ENCODE results near the gene SHANK3. TPM values are rescaled to one million over a fixed set of nuclear protein-coding genes. Genes with fewer than 3 reads are reported as not detected.

SHANK3 gene
- total RNA-seq, 1 donor from 2014 or later = 10.6 TPM

GRCh38 chr22:50702261-50702671, 29.6 kb downstream of the SHANK3 start:
- DNase-seq (ENCODE audit: low read depth) (no peak), FAIRE-seq (no peak)
- Histone ChIP-seq H3K4me3 (ENCODE audit: insufficient read depth, low read depth, low read length) (no peak overlapping the region), H3K27ac (ENCODE audit: low read depth, low read length) (no peak overlapping the region), H3K79me2 (ENCODE audit: insufficient read depth, low read length) (no peaks in the 10 kb centered on the region), H3K4me2 (ENCODE audit: low read length) (no peak overlapping the region), H4K20me1 (ENCODE audit: insufficient read depth, low read length) (peaks cover 23% of the 10 kb centered on the region), H3K4me1 (ENCODE audit: insufficient read depth, low read length) (peaks cover 10% of the 10 kb centered on the region), H3K27me3 (ENCODE audit: insufficient read depth, low read length) (no peaks in the 10 kb centered on the region), H3K36me3 (ENCODE audit: insufficient read depth, low read length) (no peaks in the 10 kb centered on the region), H2AFZ (ENCODE audit: low read depth, low read length) (no peak overlapping the region), H3K9ac (ENCODE audit: low read length) (no peak overlapping the region), H3K9me3 (ENCODE audit: insufficient read depth, low read depth, low read length) (no peaks in the 10 kb centered on the region)
- TF ChIP-seq EZH2 (IDR thresholded peaks at IDR 0.05; ENCODE audit: insufficient read depth, low read length) = no peak
- peaks cover 9% of the 10 kb centered on the region for H3K27me3 Mint-ChIP-seq (ENCODE audit: low read depth, unreplicated experiment)
- peaks cover 9% of the 10 kb centered on the region for H3K36me3 Mint-ChIP-seq (ENCODE audit: low read depth, unreplicated experiment)
- H3K9me3 Mint-ChIP-seq (ENCODE audit: unreplicated experiment) = no peaks in the 10 kb centered on the region
- peaks cover 17% of the 10 kb centered on the region for H3K4me1 Mint-ChIP-seq (ENCODE audit: low read depth, unreplicated experiment)
- H3K27ac Mint-ChIP-seq (ENCODE audit: unreplicated experiment) = peak overlapping the region; percentile 63
- no peak overlapping the region for H3K4me3 Mint-ChIP-seq (ENCODE audit: unreplicated experiment)

GRCh38 chr22:50702821-50703725, 30.4 kb downstream of the SHANK3 start:
- Histone ChIP-seq H2AFZ (ENCODE audit: low read depth, low read length) (no peak overlapping the region), H3K36me3 (ENCODE audit: insufficient read depth, low read length) (no peaks in the 10 kb centered on the region), H3K4me2 (ENCODE audit: low read length) (no peak overlapping the region), H3K9me3 (ENCODE audit: insufficient read depth, low read depth, low read length) (no peaks in the 10 kb centered on the region), H3K79me2 (ENCODE audit: insufficient read depth, low read length) (no peaks in the 10 kb centered on the region), H3K4me1 (ENCODE audit: insufficient read depth, low read length) (peaks cover 5% of the 10 kb centered on the region), H3K27ac (ENCODE audit: low read depth, low read length) (no peak overlapping the region), H3K9ac (ENCODE audit: low read length) (no peak overlapping the region), H3K27me3 (ENCODE audit: insufficient read depth, low read length) (no peaks in the 10 kb centered on the region), H4K20me1 (ENCODE audit: insufficient read depth, low read length) (peaks cover 23% of the 10 kb centered on the region), H3K4me3 (ENCODE audit: insufficient read depth, low read depth, low read length) (no peak overlapping the region)
- no peak overlapping the region for H3K4me3 Mint-ChIP-seq (ENCODE audit: unreplicated experiment)
- H3K27ac Mint-ChIP-seq (ENCODE audit: unreplicated experiment) = peak overlapping the region; percentile 63
- no peak for FAIRE-seq
- peaks cover 9% of the 10 kb centered on the region for H3K36me3 Mint-ChIP-seq (ENCODE audit: low read depth, unreplicated experiment)
- peaks cover 9% of the 10 kb centered on the region for H3K27me3 Mint-ChIP-seq (ENCODE audit: low read depth, unreplicated experiment)
- TF ChIP-seq EZH2 (IDR thresholded peaks at IDR 0.05; ENCODE audit: insufficient read depth, low read length) (no peak), CTCF (IDR thresholded peaks at IDR 0.05; ENCODE audit: insufficient read depth, low read depth, low read length) (no peak)
- no peak for DNase-seq (ENCODE audit: low read depth)
- H3K4me1 Mint-ChIP-seq (ENCODE audit: low read depth, unreplicated experiment) = peaks cover 17% of the 10 kb centered on the region
- H3K9me3 Mint-ChIP-seq (ENCODE audit: unreplicated experiment) = peaks cover 3% of the 10 kb centered on the region

GRCh38 chr22:50703726-50704509, 31.3 kb downstream of the SHANK3 start:
- no peak overlapping the region for H3K4me2 ChIP-seq (ENCODE audit: low read length)
- H4K20me1 ChIP-seq (ENCODE audit: insufficient read depth, low read length) = peaks cover 21% of the 10 kb centered on the region
- H3K4me1 ChIP-seq (ENCODE audit: insufficient read depth, low read length) = peaks cover 5% of the 10 kb centered on the region
- no peaks in the 10 kb centered on the region for H3K36me3 ChIP-seq (ENCODE audit: insufficient read depth, low read length)
- Mint-ChIP-seq H3K4me3 (ENCODE audit: unreplicated experiment) (no peak overlapping the region), H3K4me1 (ENCODE audit: low read depth, unreplicated experiment) (peaks cover 14% of the 10 kb centered on the region), H3K36me3 (ENCODE audit: low read depth, unreplicated experiment) (peaks cover 9% of the 10 kb centered on the region), H3K27ac (ENCODE audit: unreplicated experiment) (no peak overlapping the region), H3K9me3 (ENCODE audit: unreplicated experiment) (peaks cover 3% of the 10 kb centered on the region), H3K27me3 (ENCODE audit: low read depth, unreplicated experiment) (peaks cover 7% of the 10 kb centered on the region)
- DNase-seq (ENCODE audit: low read depth) (no peak), FAIRE-seq (no peak)
- no peak overlapping the region for H3K9ac ChIP-seq (ENCODE audit: low read length)
- H2AFZ ChIP-seq (ENCODE audit: low read depth, low read length) = no peak overlapping the region
- H3K4me3 ChIP-seq (ENCODE audit: insufficient read depth, low read depth, low read length) = no peak overlapping the region
- no peaks in the 10 kb centered on the region for H3K9me3 ChIP-seq (ENCODE audit: insufficient read depth, low read depth, low read length)
- no peaks in the 10 kb centered on the region for H3K27me3 ChIP-seq (ENCODE audit: insufficient read depth, low read length)
- no peak overlapping the region for H3K27ac ChIP-seq (ENCODE audit: low read depth, low read length)
- no peaks in the 10 kb centered on the region for H3K79me2 ChIP-seq (ENCODE audit: insufficient read depth, low read length)
- no peak for TF ChIP-seq EZH2 (IDR thresholded peaks at IDR 0.05; ENCODE audit: insufficient read depth, low read length)
